ENCODE results near the gene TNFAIP8. TPM values are rescaled to one million over a fixed set of nuclear protein-coding genes. Genes with fewer than 3 reads are reported as not detected.

TNFAIP8 gene
- total and polyA plus RNA-seq, 10 of the 15 experiments (the other 5 are each of a cell fraction or from before 2014, with no cell fraction given): 124 to 324 (median 177) TPM

DNA sequence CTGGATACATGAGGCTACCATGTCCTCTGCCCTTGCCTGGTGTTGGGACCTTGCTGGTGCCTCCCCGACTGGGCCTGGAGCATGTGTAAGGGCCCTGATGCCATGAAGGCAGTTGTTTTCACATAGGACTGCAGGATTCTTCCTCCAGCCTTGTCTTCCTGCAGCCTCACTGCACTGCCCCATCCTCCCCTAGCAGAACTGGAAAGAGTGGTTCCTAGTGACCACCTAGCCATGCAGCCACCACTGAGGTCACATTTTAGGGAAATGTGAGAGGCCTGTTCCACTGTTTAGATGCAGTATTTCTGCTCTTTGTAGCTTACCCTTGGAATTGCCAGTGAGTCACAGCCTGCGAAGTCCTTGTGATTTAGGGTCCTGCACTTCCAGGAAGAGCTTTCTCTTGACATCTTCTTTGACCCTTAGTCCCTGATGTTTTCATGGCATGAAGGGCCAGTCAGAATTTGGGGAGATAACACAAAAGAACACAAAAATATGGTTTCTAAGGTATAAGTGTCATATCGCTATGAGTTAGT is 24.2 kb upstream of the TNFAIP8 start (continued):
- TF ChIP-seq EED (IDR thresholded peaks at IDR 0.05; ENCODE audit: low read depth): no peak
- no peak for TF ChIP-seq ZBED1 (IDR thresholded peaks at IDR 0.05; ENCODE audit: borderline replicate concordance)
- no peak for TF ChIP-seq BMI1 (IDR thresholded peaks at IDR 0.05; ENCODE audit: borderline replicate concordance)

- Histone ChIP-seq H3K27me3 (replicated peaks in 1 of 2; ENCODE audit: control insufficient read depth in 2 of 2, insufficient read depth in 2 of 2, low read length in 1 of 2) (no peaks in the 10 kb centered on the region), H2AFZ (ENCODE audit: control insufficient read depth, low read depth, low read length) (no peak overlapping the region), H3K4me3 (peak overlapping the region; percentile 78), H3K4me2 (ENCODE audit: control insufficient read depth, insufficient read depth) (peak overlapping the region; percentile 99), H4K20me1 (ENCODE audit: control insufficient read depth, insufficient read depth) (no peaks in the 10 kb centered on the region), H3K27ac (ENCODE audit: control insufficient read depth, insufficient read depth) (peak overlapping the region; percentile 100), H3K9me3 (replicated peaks; ENCODE audit: control insufficient read depth, insufficient read depth, low read length) (no peaks in the 10 kb centered on the region), H3K36me3 (ENCODE audit: control insufficient read depth in 2 of 2, insufficient read depth in 2 of 2, low read length in 1 of 2) (peaks cover 0 to 3% of the 10 kb centered on the region in 2 experiments; a peak in 2 of 4 replicates), H3K4me1 (ENCODE audit: control insufficient read depth, insufficient read depth, low read length) (peaks cover 47% of the 10 kb centered on the region), H3K9ac (ENCODE audit: control insufficient read depth, insufficient read depth, low read length) (peak overlapping the region; percentile 51), H3K79me2 (ENCODE audit: control insufficient read depth, insufficient read depth, low read length) (peaks cover 92% of the 10 kb centered on the region)
- ATAC-seq: no peak
- POLR2A ChIA-PET: interaction anchor here (1.1 to 20.9 kb wide), 8 partner anchors 9 to 78 kb away, joined by 3 to 657 read pairs (median 10); partner anchors contain the start of gene TNFAIP8
- DNase-seq (ENCODE audit: low read depth, low spot score): no peak
- 41% methylated on average over 4 of the region's 4 CpGs for WGBS (ENCODE audit: insufficient coverage, insufficient replicate concordance, low lambda C conversion rate, missing lambda C conversion rate)
- RAD21 ChIA-PET (ENCODE audit: unreplicated experiment): interaction anchor here (0.6 to 18.7 kb wide), 9 partner anchors 10 to 103 kb away, joined by 3 to 501 read pairs (median 11); partner anchors contain the start of gene TNFAIP8
- no TSS peak for BruUV-seq (replicated peaks)
- no peak for FAIRE-seq
- in situ Hi-C loops (cut with MboI): no loop called here
- SMC1A ChIA-PET (ENCODE audit: uncharacterized antibody, unreplicated experiment): interaction anchor here (1.6 to 34.8 kb wide), 10 partner anchors 9 to 344 kb away, joined by 4 to 1117 read pairs (median 40); partner anchors contain the start of genes DTWD2 and TNFAIP8
- intact Hi-C loops (cut with micrococcal nuclease; ENCODE audit: unreplicated experiment): loop anchor here (10.0 kb wide), 1 partner anchor 307 kb away; no protein-coding TSS in a partner anchor
- 0 out of 2 replicates have a peak, but pooled peaks have one; percentile 9 for TF ChIP-seq SPI1 (IDR thresholded peaks at IDR 0.05; ENCODE audit: borderline replicate concordance, insufficient read depth, low read depth, low read length)
- TF ChIP-seq RAD21 (IDR thresholded peaks at IDR 0.05; ENCODE audit: insufficient read depth, low read depth, low read length): peak; percentile 45; the same call in 1 of the 2 replicates
- peak; percentile 63 for TF ChIP-seq RAD51 (IDR thresholded peaks at IDR 0.05)
- TF ChIP-seq CTCF (IDR thresholded peaks at IDR 0.05 in 2 of 3, conservative IDR thresholded peaks at IDR 0.05 in 1 of 3; ENCODE audit: control insufficient read depth in 2 of 3, extremely low read depth in 1 of 3, insufficient read depth in 1 of 3, low read depth in 3 of 3, low read length in 3 of 3): peak in 1 of 3 experiments; percentile 26; a peak in 1 of 6 replicates
- no peak for TF ChIP-seq MYC (IDR thresholded peaks at IDR 0.05; ENCODE audit: insufficient read depth, insufficient read length, insufficient replicate concordance, low read length, severe bottlenecking)
- no peak; the same call in 1 of the 2 replicates for TF ChIP-seq SMAD5 (IDR thresholded peaks at IDR 0.05; ENCODE audit: low read depth)
- CTCF ChIA-PET: interaction anchor here (1.2 to 20.3 kb wide), 8 partner anchors 14 to 103 kb away, joined by 3 to 261 read pairs (median 34); partner anchors contain the start of gene TNFAIP8
Measured at GRCh38 chr5:119332208-119332607, 23.6 kb upstream of the TNFAIP8 start.

Data from GM12878 (cell line).